Neuronal stem cell (in vitro differentiated cells): ENCODE results near the gene SLC2A4RG.

Experiments
- DNase-seq: peaks from one replicate; pipeline ENCODE4 v3.0.0-alpha.2; 2013; ENCODE audit warnings: low spot score
- H2AFZ ChIP-seq: one replicate; pipeline ENCODE4 v1.6.1; 2013; ENCODE audit warnings: mild to moderate bottlenecking, low read length, inconsistent platforms
- H2AK5ac ChIP-seq: 2 replicates; pipeline ENCODE4 v1.6.1; 2013; ENCODE audit warnings: low read depth, mild to moderate bottlenecking, inconsistent platforms, low read length, moderate library complexity, mixed read lengths
- H2BK120ac ChIP-seq: 2 replicates; pipeline ENCODE4 v1.6.1; 2013; ENCODE audit warnings: low read depth, mild to moderate bottlenecking, inconsistent platforms, low read length, moderate library complexity, mixed read lengths
- H2BK12ac ChIP-seq: one replicate; pipeline ENCODE4 v1.6.1; 2013; ENCODE audit warnings: low read length, inconsistent platforms
- H2BK15ac ChIP-seq: 2 replicates; pipeline ENCODE4 v1.6.1; 2013; ENCODE audit warnings: mild to moderate bottlenecking, low read length, inconsistent platforms, mixed read lengths
- H2BK5ac ChIP-seq: one replicate; pipeline ENCODE4 v1.6.1; 2013; ENCODE audit warnings: inconsistent platforms, mild to moderate bottlenecking, low read length, moderate library complexity
- H3K14ac ChIP-seq: one replicate; pipeline ENCODE4 v1.6.1; 2013; ENCODE audit warnings: low read length, inconsistent platforms
- H3K18ac ChIP-seq: 2 replicates; pipeline ENCODE4 v1.6.1; 2013; ENCODE audit warnings: low read length, inconsistent platforms
- H3K23ac ChIP-seq: 2 replicates; pipeline ENCODE4 v1.6.1; 2013; ENCODE audit warnings: low read depth, mild to moderate bottlenecking, mixed read lengths, low read length, inconsistent platforms; ENCODE audit not compliant: poor library complexity
- H3K27ac ChIP-seq: replicated peaks from 3 replicates; pipeline ENCODE4 v1.5.1; 2013; ENCODE audit warnings: low read length, inconsistent platforms
- H3K27me3 ChIP-seq, 3 experiments: 2 replicates each; pipeline ENCODE4 v1.6.1; 2013; ENCODE audit warnings: low read length in 3 of 3, mild to moderate bottlenecking in 2 of 3, inconsistent platforms in 1 of 3, low read depth in 1 of 3, mixed read lengths in 1 of 3, moderate library complexity in 1 of 3; ENCODE audit not compliant: control insufficient read depth in 3 of 3, insufficient read depth in 3 of 3
- H3K36me3 ChIP-seq, 2 donors: replicated peaks in 1 of 2; 2 replicates each; pipeline ENCODE4 v1.6.1; 2013; ENCODE audit warnings: low read length in 2 of 2; ENCODE audit not compliant: control insufficient read depth in 2 of 2, insufficient read depth in 2 of 2
- H3K4ac ChIP-seq: 2 replicates; pipeline ENCODE4 v1.6.1; 2013; ENCODE audit warnings: inconsistent platforms, mild to moderate bottlenecking, low read length, moderate library complexity
- H3K4me1 ChIP-seq, 2 donors: 1 replicate in 1 of 2; 2 replicates in 1 of 2; pipeline ENCODE4 v1.6.1; 2013; ENCODE audit warnings: low read length in 2 of 2, low read depth in 1 of 2; ENCODE audit not compliant: control insufficient read depth in 2 of 2, insufficient read depth in 1 of 2
- H3K4me2 ChIP-seq: one replicate; pipeline ENCODE4 v1.6.1; 2013; ENCODE audit warnings: mild to moderate bottlenecking, low read length, inconsistent platforms; ENCODE audit not compliant: insufficient read depth, poor library complexity, severe bottlenecking
- H3K4me3 ChIP-seq, 2 donors: 2 replicates each; pipeline ENCODE4 v1.5.1; 2013; ENCODE audit warnings: low read length in 2 of 2, mild to moderate bottlenecking in 2 of 2, inconsistent platforms in 1 of 2, moderate library complexity in 1 of 2
- H3K79me1 ChIP-seq: one replicate; pipeline ENCODE4 v1.6.1; 2013; ENCODE audit warnings: low read depth, mild to moderate bottlenecking, inconsistent platforms, low read length, moderate library complexity
- H3K9ac ChIP-seq: one replicate; pipeline ENCODE4 v1.6.1; 2013; ENCODE audit warnings: mild to moderate bottlenecking, low read depth, low read length, inconsistent platforms; ENCODE audit not compliant: poor library complexity
- H3K9me3 ChIP-seq, 2 donors: replicated peaks in 1 of 2; 2 replicates each; pipeline versions ENCODE3 to v1.6.1; 2013; ENCODE audit warnings: low read length in 2 of 2, mild to moderate bottlenecking in 2 of 2, inconsistent platforms in 1 of 2, low read depth in 1 of 2, mixed read lengths in 1 of 2, moderate library complexity in 1 of 2; ENCODE audit not compliant: control insufficient read depth in 2 of 2, insufficient read depth in 1 of 2
- H4K8ac ChIP-seq: one replicate; pipeline ENCODE4 v1.6.1; 2013; ENCODE audit warnings: low read depth, mild to moderate bottlenecking, inconsistent platforms, low read length, moderate library complexity
- H4K91ac ChIP-seq: one replicate; pipeline ENCODE4 v1.6.1; 2013; ENCODE audit warnings: low read length, low read depth, mild to moderate bottlenecking, inconsistent platforms; ENCODE audit not compliant: poor library complexity
- WGBS, 2 donors: extraction: QIAGEN DNeasy Blood & Tissue Kit; methylation state at CpG; one replicate each; pipeline ENCODE4 v1.1.7; 2013; ENCODE audit warnings: missing lambda C conversion rate in 2 of 2, mixed read lengths in 1 of 2; ENCODE audit not compliant: insufficient read length in 2 of 2, insufficient replicate concordance in 1 of 2; ENCODE audit errors: extremely low coverage in 2 of 2; 5-methylcytosine and 5-hydroxymethylcytosine counted together

Gene SLC2A4RG

GRCh38 chr20:63701329-63702035 lies 38.1 kb upstream of the SLC2A4RG start:
- H3K4ac ChIP-seq, result no peak overlapping the region
- peak overlapping the region; percentile 10 for H3K23ac ChIP-seq
- no peak for DNase-seq
- H3K14ac ChIP-seq, result no peak overlapping the region
- no peak overlapping the region for H2BK15ac ChIP-seq
- no peak overlapping the region for H2AFZ ChIP-seq
- no peak overlapping the region for H2BK5ac ChIP-seq
- peaks cover 8 to 10% of the 10 kb centered on the region in 2 donors for H3K4me1 ChIP-seq
- H3K27me3 ChIP-seq, result no peaks in the 10 kb centered on the region
- H3K4me3 ChIP-seq, result no peak overlapping the region
- H3K4me2 ChIP-seq, result no peak overlapping the region
- H3K18ac ChIP-seq, result no peak overlapping the region
- peaks cover 25 to 50% of the 10 kb centered on the region in 2 donors for H3K36me3 ChIP-seq
- no peak overlapping the region for H3K27ac ChIP-seq
- no peak overlapping the region for H2BK12ac ChIP-seq
- H3K9me3 ChIP-seq, result no peaks in the 10 kb centered on the region
- H2BK120ac ChIP-seq, result no peak overlapping the region
- H4K91ac ChIP-seq, result no peak overlapping the region
- H2AK5ac ChIP-seq, result no peak overlapping the region
- peaks cover 13% of the 10 kb centered on the region for H3K79me1 ChIP-seq
- peak overlapping the region; percentile 48 for H4K8ac ChIP-seq
- peak overlapping the region; percentile 53 for H3K9ac ChIP-seq
- WGBS, 2 donors, result no CpG with 5 or more reads among the region's 14 CpGs

- H2BK5ac ChIP-seq, result no peak overlapping the region
- no peak overlapping the region for H3K4me3 ChIP-seq
- H3K79me1 ChIP-seq, result peaks cover 13% of the 10 kb centered on the region
- H2AK5ac ChIP-seq, result no peak overlapping the region
- no peak overlapping the region for H2BK120ac ChIP-seq
- peak overlapping the region; percentile 48 for H4K8ac ChIP-seq
- no peak overlapping the region for H2BK15ac ChIP-seq
- no peak overlapping the region for H2BK12ac ChIP-seq
- H3K27me3 ChIP-seq, result no peaks in the 10 kb centered on the region
- no peak overlapping the region for H3K4ac ChIP-seq
- H3K27ac ChIP-seq, result no peak overlapping the region
- H3K4me2 ChIP-seq, result peak overlapping the region; percentile 11
- H3K36me3 ChIP-seq, result peaks cover 27 to 46% of the 10 kb centered on the region in 2 donors
- H3K23ac ChIP-seq, result peak overlapping the region; percentile 10
- no CpG with 5 or more reads among the region's 16 CpGs for WGBS, 2 donors
- no peak overlapping the region for H2AFZ ChIP-seq
- H3K18ac ChIP-seq, result no peak overlapping the region
- peak overlapping the region; percentile 53 for H3K9ac ChIP-seq
- peaks cover 10 to 11% of the 10 kb centered on the region in 2 donors for H3K4me1 ChIP-seq
- no peaks in the 10 kb centered on the region for H3K9me3 ChIP-seq
- no peak for DNase-seq
- no peak overlapping the region for H3K14ac ChIP-seq
- no peak overlapping the region for H4K91ac ChIP-seq
Measured at GRCh38 chr20:63702036-63702665, 37.4 kb upstream of the SLC2A4RG start.

DNA sequence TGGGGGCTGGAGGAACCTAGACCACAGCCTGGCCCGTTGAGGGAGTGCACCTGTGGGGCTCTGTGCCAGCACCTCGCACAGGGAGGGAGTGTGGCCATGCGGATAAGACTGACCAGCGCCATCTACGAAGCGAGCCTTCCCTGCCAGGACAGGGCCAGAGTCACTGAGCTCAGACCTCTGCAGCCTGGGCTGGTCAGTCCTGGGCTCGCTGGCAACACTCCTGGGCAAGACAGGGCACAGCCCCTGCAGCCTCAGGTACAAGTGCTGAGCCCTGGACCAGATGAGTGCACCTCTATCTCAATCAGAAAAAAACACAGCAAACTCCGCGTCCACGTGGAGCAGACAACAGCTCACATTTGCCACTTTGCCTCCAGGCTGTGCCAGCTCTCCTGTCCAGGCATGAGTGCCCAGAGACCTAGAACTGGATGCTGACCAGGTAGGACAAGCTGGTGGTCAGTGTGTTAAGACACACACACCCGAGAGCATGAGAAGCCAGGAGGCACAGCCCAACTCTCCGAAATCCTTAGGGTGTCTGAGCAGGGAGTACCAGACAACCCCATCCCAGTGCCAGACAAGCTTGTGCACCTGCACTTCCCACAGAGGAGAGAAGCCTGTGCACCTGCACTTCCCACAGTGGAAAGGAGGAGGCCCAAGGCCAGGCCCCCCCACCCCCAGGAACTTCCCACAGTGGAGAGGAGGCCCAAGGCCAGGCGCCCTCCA lies 36.7 kb upstream of the SLC2A4RG start:
- Histone ChIP-seq H3K27ac (no peak overlapping the region), H3K9ac (no peak overlapping the region), H2BK15ac (no peak overlapping the region), H3K4me3 (no peak overlapping the region), H3K79me1 (peaks cover 16% of the 10 kb centered on the region), H3K4me2 (no peak overlapping the region), H3K23ac (no peak overlapping the region), H2BK5ac (no peak overlapping the region), H3K14ac (no peak overlapping the region), H2AFZ (no peak overlapping the region), H2AK5ac (no peak overlapping the region), H3K9me3 (no peaks in the 10 kb centered on the region), H3K4me1 (peaks cover 7 to 11% of the 10 kb centered on the region in 2 donors), H2BK120ac (no peak overlapping the region), H3K36me3 (peaks cover 27 to 39% of the 10 kb centered on the region in 2 donors), H3K18ac (no peak overlapping the region), H3K27me3 (no peaks in the 10 kb centered on the region), H4K8ac (no peak overlapping the region), H4K91ac (no peak overlapping the region), H2BK12ac (no peak overlapping the region), H3K4ac (no peak overlapping the region)
- WGBS, 2 donors, result no CpG with 5 or more reads among the region's 13 CpGs
- DNase-seq, result no peak

DNA sequence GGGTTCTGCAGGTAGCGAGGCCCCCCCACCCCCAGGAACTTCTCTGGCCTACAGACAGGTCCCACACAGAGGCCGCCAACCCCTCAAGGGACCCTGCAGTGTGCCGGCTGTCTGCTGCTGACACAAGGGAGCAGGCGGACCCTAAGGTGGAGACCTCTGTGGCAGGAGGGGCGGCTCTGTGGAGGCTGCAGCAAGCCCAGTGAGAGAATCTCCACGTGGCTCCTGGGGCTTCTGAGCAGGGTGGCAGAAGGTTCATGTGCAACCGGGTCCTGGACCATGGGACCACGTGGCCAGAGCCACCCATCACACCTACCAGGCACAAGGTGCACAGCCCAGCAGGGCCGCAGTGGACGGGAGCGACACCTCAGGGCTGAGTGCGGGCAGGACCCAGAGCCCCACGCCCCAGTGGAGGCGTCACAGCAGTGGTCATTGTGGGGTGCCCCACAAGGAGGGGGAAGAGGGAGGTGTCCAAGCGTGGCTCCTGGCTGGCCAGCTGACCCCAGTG lies 36.1 kb upstream of the SLC2A4RG start:
- Histone ChIP-seq H3K36me3 (peaks cover 27 to 37% of the 10 kb centered on the region in 2 donors), H2BK5ac (no peak overlapping the region), H4K8ac (no peak overlapping the region), H3K27me3 (no peaks in the 10 kb centered on the region), H2AFZ (no peak overlapping the region), H3K4me3 (no peak overlapping the region), H3K79me1 (peaks cover 21% of the 10 kb centered on the region), H3K23ac (peak overlapping the region; percentile 65), H3K14ac (no peak overlapping the region), H4K91ac (no peak overlapping the region), H3K18ac (no peak overlapping the region), H2BK12ac (no peak overlapping the region), H3K27ac (no peak overlapping the region), H3K4me2 (no peak overlapping the region), H2AK5ac (no peak overlapping the region), H3K9me3 (no peaks in the 10 kb centered on the region), H2BK15ac (no peak overlapping the region), H3K4ac (no peak overlapping the region), H3K4me1 (peaks cover 8 to 13% of the 10 kb centered on the region in 2 donors), H3K9ac (no peak overlapping the region), H2BK120ac (no peak overlapping the region)
- no peak for DNase-seq
- WGBS, 2 donors, result no CpG with 5 or more reads among the region's 15 CpGs
